Measurements from ENCODE around the gene RFNG.

GRCh38 chr17:82029391-82029790 lies 22.2 kb downstream of the RFNG start:
- TF ChIP-seq, protein P1, sequence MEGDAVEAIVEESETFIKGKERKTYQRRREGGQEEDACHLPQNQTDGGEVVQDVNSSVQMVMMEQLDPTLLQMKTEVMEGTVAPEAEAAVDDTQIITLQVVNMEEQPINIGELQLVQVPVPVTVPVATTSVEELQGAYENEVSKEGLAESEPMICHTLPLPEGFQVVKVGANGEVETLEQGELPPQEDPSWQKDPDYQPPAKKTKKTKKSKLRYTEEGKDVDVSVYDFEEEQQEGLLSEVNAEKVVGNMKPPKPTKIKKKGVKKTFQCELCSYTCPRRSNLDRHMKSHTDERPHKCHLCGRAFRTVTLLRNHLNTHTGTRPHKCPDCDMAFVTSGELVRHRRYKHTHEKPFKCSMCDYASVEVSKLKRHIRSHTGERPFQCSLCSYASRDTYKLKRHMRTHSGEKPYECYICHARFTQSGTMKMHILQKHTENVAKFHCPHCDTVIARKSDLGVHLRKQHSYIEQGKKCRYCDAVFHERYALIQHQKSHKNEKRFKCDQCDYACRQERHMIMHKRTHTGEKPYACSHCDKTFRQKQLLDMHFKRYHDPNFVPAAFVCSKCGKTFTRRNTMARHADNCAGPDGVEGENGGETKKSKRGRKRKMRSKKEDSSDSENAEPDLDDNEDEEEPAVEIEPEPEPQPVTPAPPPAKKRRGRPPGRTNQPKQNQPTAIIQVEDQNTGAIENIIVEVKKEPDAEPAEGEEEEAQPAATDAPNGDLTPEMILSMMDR (IDR thresholded peaks at IDR 0.05; ENCODE audit: low read depth, low read length, poor library complexity, severe bottlenecking), result no peak
- no peak for TF ChIP-seq EZH2phosphoT487 (IDR thresholded peaks at IDR 0.05; ENCODE audit: borderline replicate concordance, low read length)
